ENCODE results near the gene RBBP8NL. TPM values are rescaled to one million over a fixed set of nuclear protein-coding genes. Genes with fewer than 3 reads are reported as not detected.

Gene RBBP8NL
- total RNA-seq, 2 donors from 2014 or later: not detected

DNA sequence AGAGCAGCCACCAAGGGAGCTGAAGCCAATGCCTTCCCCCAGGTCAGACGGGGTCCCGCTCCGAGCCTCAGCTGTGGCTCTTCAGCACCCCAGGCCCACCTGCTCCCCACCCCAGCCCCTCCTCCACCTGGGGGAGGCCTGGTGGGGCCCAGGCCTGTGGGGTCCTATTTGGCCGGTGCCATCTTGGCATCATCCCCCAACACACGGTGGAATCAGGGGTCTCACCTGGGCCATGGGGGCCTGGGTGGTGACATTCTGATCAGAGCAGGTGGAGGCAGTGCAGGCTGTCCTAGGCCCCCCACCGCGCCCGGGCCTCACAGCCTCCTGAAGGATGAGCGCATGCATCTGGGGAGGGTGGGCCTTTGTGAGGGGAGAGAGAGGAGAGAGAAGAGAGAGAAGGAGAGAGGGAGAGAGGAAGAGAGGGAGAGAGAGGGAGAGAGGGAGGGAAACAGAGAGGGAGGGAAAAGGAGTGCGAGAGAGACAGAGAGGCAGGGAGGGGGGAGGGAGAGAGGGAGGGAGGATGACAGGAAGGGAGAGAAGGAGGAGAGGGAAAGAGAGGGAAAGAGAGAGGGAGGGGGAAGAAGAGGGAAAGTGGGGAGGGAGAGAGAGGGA is 23.9 kb upstream of the RBBP8NL start:
- Histone ChIP-seq H3K4me3 (no peak overlapping the region), H3K9me3 (no peaks in the 10 kb centered on the region), H3K36me3 (no peaks in the 10 kb centered on the region), H3K27me3 (no peaks in the 10 kb centered on the region), H3K27ac (no peak overlapping the region), H3K4me1 (no peaks in the 10 kb centered on the region)
- TF ChIP-seq, protein P1, sequence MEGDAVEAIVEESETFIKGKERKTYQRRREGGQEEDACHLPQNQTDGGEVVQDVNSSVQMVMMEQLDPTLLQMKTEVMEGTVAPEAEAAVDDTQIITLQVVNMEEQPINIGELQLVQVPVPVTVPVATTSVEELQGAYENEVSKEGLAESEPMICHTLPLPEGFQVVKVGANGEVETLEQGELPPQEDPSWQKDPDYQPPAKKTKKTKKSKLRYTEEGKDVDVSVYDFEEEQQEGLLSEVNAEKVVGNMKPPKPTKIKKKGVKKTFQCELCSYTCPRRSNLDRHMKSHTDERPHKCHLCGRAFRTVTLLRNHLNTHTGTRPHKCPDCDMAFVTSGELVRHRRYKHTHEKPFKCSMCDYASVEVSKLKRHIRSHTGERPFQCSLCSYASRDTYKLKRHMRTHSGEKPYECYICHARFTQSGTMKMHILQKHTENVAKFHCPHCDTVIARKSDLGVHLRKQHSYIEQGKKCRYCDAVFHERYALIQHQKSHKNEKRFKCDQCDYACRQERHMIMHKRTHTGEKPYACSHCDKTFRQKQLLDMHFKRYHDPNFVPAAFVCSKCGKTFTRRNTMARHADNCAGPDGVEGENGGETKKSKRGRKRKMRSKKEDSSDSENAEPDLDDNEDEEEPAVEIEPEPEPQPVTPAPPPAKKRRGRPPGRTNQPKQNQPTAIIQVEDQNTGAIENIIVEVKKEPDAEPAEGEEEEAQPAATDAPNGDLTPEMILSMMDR (IDR thresholded peaks at IDR 0.05): no peak
- DNase-seq (ENCODE audit: low spot score): no peak

DNA sequence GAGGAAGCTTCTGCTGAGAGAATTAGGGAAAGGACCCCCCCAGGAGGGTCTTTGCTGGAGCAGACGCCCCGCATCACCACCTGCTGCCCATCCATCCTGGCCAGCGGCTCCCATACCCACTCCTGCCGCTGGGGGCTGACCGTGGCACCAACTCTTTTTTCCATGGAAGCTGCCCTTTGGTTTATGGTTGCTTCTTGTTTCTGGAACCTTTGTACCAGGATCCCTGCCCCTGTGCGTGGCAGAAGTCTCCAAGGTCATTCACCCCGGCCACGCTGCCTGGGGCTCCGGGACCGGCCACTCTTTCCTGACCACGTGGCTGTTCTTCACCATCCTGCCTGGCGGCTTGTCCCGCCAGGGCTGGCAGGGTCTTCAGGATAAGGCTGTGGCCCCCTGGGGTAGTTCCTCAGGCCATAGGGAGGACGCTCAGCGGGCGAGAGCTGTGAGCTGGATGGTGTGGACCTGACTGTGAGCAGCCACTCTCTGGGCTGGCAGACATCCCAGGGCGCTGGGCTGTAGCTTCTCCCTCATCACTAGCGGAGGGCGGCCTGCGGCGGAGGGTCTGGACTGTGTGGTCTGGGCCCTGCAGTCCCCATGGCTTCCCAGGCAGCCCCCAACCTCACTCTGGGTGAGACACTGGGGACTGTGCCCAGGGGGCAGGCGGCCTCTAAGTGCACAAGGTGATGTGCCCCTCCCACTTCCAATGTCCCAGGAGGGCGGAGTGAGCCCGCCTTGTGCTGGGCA is 22.8 kb upstream of the RBBP8NL start:
- no peaks in the 10 kb centered on the region for H3K27me3 ChIP-seq
- no peak overlapping the region for H3K27ac ChIP-seq
- no peaks in the 10 kb centered on the region for H3K4me1 ChIP-seq
- H3K4me3 ChIP-seq: no peak overlapping the region
- DNase-seq (ENCODE audit: low spot score): no peak
- no peaks in the 10 kb centered on the region for H3K9me3 ChIP-seq
- no peaks in the 10 kb centered on the region for H3K36me3 ChIP-seq
- TF ChIP-seq, protein P1 (IDR thresholded peaks at IDR 0.05): no peak

DNA sequence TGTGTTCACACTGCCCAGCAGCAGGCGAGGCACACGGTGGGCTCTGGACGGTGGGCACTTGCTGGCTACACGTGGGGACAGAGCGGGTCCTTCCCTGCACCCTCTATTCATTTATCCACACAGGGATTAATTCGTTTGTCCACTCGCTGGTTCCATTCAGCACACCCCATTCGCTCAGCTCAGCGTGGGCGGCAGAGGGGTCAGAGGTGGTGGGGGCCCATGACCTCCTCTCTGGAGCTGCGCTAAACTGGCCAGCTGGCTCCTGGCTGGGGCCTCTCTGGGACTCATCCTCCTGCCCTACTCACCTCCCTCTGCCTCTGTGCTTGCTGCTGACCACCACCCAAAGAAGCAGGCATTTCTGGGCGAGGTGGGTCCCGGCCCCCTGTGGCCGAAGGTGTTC is 21.4 kb upstream of the RBBP8NL start:
- H3K4me1 ChIP-seq: no peaks in the 10 kb centered on the region
- H3K4me3 ChIP-seq: no peak overlapping the region
- H3K27ac ChIP-seq: no peak overlapping the region
- no peak for DNase-seq (ENCODE audit: low spot score)
- no peaks in the 10 kb centered on the region for H3K9me3 ChIP-seq
- TF ChIP-seq, protein P1 (IDR thresholded peaks at IDR 0.05): no peak
- no peaks in the 10 kb centered on the region for H3K27me3 ChIP-seq
- no peaks in the 10 kb centered on the region for H3K36me3 ChIP-seq

DNA sequence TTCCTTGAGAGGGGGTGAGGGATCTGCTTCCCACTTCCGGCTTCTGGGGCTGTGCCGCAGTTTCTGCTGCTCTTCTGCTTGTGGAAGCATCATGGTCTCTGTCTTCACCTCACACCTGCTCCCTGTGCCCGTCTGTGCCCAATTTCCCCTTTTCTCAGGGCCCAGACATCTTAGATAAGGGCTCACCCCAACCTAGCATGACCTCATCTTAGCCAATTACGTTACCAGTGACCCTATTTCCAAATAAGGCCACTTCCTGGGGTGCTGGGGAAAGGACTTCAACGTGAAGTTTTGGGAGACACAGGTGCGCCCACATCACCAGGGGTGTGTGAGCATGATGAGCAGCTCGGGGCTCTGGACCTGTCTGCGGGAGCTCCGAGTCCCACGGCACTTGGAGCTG is 20.7 kb upstream of the RBBP8NL start:
- no peaks in the 10 kb centered on the region for H3K27me3 ChIP-seq
- H3K36me3 ChIP-seq: no peaks in the 10 kb centered on the region
- H3K9me3 ChIP-seq: no peaks in the 10 kb centered on the region
- no peak overlapping the region for H3K4me3 ChIP-seq
- TF ChIP-seq, protein P1 (IDR thresholded peaks at IDR 0.05): no peak
- no peak overlapping the region for H3K27ac ChIP-seq
- DNase-seq (ENCODE audit: low spot score): no peak
- H3K4me1 ChIP-seq: no peaks in the 10 kb centered on the region

DNA sequence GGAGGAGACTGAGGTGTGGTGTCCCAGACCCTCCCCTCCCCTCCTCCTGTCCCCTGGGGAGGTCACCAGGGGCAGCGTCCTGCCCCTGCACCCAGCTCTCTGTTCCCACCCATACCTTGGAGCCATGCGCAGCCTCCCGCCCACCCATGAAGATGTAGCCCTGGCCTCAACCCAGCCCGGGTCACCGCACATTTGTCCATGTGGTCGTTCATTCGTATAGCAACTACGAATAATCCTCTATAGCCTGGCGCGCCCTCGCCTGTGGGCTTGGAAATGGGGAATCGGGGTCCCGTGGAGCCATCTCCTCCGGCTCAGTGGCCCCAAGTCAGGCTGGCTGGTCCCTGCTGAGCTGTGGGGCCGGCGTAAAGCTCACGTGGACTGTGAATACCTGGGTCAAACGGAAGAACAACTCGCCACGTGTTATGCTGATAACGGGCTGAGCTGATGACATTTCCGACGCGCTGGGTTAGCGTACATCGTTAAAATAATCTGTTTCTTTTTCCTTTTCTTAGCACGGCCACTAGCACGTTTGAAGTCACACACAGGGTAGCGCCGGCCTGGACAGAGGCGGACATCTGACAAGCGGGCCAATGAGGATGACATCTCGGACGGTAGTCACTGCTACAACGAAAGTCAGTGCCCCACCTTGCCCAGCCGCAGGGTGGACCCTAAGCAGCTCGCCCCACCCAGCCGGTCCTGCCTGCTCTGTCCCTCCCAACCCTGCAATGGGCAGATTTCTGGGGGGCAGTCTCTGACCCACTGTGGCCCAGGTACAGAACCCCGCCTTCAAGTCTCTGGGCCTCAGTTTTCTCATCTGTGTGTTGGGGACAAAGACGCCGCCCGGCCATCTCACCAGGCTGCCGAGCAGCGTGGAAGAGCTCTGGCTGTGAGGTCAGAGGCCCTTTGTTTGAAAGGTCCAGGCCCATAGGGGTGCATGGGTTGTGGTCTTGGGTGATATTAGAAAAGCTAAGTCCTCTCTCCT is 19.8 kb upstream of the RBBP8NL start:
- H3K27ac ChIP-seq: no peak overlapping the region
- no peak for DNase-seq (ENCODE audit: low spot score)
- H3K27me3 ChIP-seq: no peaks in the 10 kb centered on the region
- H3K4me1 ChIP-seq: no peaks in the 10 kb centered on the region
- TF ChIP-seq, protein P1 (IDR thresholded peaks at IDR 0.05): no peak
- H3K9me3 ChIP-seq: no peaks in the 10 kb centered on the region
- H3K4me3 ChIP-seq: no peak overlapping the region
- no peaks in the 10 kb centered on the region for H3K36me3 ChIP-seq
